Measurements from ENCODE around the gene PRXL2C.

GRCh38 chr9:96638606-96639364, 16.3 kb downstream of the PRXL2C start:
- TF ChIP-seq CEBPB (IDR thresholded peaks at IDR 0.05) (no peak), CTCF (IDR thresholded peaks at IDR 0.05) (no peak)
